ENCODE data around the gene MEF2D.

- no peak for TF ChIP-seq POLR2A (IDR thresholded peaks at IDR 0.05; ENCODE audit: low read length)
- no peak for TF ChIP-seq GATA1 (IDR thresholded peaks at IDR 0.05; ENCODE audit: low read depth, low read length)
Observed at GRCh38 chr1:156476501-156477298, 23.9 kb downstream of the MEF2D start.
